NCI-H146 (cell line): ENCODE results near the gene NSUN5.
"Not testable (repeated sequence)": the region's sequence is repeated elsewhere in the genome, so short reads cannot be mapped to it uniquely, and the experiment has no call there.

Experiments
- DNase-seq: peaks from one replicate; lab custom pipeline; 2025; lab: John Stamatoyannopoulos, UW

The NSUN5 gene

DNA sequence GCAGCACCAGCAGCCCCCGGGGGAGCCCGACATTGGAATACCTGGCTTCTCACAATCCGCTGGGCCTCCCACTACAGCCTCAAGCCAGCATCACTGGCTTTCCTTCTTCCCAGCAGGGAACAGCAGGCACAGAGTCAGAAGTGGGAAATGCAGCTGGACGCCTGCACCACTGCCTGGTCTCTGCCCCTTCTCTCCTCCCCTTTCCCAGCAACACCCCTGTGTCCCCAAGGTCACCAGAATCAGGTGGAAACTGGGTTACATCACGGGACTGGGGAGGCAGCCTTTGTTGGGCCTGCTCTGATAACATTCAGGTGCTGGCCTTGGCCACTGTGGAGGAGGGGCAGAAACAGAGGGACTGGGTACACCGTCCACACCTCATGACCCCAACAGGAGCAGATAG, 16.8 kb upstream of the NSUN5 start:
- not testable (repeated sequence) for DNase-seq

DNA sequence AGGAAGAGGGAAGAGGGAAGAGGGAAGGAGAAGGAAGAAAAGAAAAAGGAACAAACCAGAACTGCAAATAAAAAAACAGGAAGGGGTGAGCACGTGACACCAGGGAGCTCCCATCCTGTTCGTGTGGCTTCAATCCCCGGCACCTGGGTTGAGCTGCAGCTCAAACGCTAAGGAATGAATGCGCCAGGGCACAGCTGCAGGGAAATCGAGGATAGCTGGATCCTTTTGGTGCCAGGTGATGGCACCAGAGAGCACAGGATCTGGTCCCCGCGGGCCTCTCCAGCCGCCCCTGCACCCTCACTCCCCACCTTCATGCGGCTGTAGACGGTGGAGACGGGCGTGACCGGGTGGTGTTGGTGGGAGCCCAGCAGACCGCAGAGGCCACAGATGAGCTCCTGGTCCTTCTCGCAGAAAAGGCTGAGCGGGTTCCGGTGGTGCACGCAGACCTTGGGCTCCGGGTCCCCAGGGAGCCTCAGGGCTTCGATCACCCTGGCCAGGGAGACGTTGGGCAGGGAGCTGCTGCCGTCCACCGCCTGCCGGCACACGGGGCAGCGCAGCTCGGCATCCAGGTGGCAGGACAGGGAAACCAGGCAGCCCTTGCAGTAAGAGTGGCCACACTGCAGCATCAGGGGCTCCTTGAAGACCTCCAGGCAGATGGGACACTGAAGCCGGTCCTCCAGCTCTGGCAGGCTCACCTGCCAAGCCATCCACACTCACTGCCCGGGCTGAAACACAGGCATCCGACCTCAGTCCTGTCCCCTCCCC, 15.6 kb upstream of the NSUN5 start:
- peak; percentile 67 for DNase-seq

DNA sequence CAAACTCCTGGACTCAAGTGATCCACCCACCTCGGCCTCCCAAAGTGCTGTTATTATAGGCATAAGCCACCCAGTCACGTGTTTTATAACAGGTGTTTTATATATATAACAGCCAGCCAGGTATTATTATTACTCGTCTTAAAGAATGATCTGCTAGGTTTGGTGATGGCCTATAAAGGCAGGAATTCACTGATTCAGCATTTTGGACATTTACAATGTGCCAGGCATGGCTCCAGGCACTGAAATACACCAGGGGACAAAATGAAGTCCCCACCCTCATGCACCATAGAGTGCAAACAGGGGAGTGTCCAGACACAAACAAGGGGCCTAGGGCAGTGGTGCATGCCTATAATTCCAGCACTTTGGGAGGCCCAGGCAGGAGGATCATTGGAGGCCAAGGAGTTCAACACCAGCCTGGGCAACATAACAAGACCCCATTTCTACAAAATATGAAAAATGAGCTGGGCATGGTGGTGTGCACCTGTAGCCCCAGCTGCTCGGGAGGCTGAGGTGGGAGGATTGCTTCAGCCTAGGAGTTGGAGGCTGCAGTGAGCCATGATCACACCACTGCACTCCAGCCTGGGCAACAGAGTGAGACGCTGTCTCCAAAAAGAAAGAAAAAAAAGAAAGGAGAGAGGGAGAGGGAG, 14.9 kb upstream of the NSUN5 start:
- not testable (repeated sequence) for DNase-seq

DNA sequence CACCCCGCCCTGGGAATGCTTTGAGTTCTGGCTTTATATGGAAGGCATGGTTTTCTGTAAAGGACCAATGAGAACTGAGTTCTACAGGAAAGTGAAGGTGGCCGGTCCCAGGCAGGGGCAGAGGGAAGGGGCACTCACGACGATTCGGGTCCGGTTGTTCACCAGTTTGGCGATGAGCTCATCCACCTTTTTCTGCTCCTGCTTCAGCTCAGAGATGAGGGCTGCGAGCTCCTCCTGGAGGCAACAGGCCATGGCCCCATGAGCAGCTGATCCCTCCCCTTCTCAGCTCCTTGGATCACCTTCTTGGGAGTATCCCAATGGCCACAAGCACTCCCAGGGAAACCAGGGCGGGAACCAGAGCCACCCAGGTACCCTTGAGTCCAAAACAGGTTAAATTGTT, 11.4 kb upstream of the NSUN5 start:
- DNase-seq = not testable (repeated sequence)

DNA sequence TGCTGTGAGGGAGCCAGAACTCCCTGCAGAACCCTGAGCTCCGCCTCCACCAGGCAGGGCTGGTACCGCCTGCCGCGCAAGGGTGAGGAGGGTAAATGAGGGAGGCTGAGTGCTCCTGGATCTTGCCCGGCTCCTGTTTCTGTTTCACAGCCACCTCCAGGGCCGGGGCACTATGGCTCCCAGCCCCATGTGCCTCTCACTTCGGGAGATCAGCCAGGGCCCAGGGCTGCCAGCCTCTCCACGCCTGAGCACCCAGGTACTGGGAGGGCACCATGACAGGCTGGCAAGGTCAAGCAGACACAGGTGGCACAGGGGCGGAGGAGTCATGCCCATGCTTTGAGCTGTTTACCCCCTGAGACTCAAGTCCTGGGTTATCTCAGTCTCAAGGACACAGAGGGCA, 10.9 kb upstream of the NSUN5 start:
- DNase-seq = not testable (repeated sequence)

DNA sequence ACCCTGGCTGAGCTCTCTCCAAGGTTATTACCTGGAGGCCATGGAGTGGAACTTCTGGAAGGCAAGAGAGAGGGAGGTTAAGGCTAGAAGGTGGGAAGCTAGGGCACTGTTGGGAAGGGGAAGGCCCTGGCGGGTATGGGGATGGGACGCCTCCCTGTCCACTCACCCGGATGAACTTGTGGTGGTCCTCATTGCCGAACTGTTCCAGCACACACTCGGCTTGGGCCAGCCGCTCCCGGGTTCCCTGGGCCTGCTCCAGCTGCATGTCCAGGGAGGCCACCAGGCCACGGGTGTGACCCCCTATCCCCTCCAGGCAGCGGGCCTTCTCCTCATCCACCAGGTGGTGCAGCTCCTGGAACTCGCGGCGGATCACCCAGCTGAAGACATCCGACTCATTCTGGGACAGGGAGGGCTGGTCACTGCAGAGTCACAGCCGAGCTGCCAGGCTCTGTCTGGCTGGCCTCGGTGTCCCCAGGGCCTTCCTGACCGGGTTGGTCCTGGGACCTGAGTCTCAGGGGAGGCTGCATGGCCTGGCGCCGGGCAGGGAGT, 10.1 kb upstream of the NSUN5 start:
- DNase-seq = not testable (repeated sequence)

- peak; percentile 44 for DNase-seq
These were observed 7.9 kb upstream of the NSUN5 start for GRCh38 chr7:73316521-73316920.

GRCh38 chr7:73314271-73314670, 5.6 kb upstream of the NSUN5 start:
- DNase-seq = no peak

- DNase-seq = no peak
These were observed 4.9 kb upstream of the NSUN5 start for GRCh38 chr7:73313521-73313906.

DNA sequence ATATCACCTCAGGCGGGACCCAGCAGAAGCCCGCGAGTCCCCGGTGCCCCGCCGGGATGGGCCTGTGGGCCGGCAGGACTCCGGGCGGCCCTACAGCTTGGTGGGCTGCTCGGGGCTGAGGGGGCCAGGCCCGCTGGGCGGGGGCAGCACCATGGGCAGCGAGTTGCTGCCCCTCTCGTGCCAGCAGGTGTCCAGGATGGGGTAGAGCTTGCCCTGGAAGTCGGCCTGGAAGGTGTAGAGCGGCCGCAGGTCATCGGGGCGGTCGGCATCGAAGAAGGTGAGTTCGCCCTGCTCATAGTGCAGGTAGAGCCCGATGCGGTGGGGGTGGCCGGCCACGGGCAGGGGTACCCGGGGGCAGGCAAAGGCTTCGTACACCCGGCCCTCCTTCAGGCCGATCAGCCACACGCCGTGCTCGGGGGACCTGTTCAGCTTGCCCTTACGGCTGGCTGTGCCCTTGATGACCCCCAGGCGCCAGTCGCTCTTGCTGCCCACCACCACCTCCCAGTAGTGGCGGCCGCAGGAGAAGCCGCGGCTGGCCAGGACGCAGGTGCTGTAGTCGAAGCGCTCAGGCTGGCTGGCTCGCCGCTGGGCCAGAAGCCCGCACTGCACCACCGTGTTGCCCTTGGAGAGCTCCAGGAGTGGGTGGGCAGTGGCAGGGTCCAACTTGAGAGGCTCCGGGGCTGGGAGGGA, 4.3 kb upstream of the NSUN5 start:
- DNase-seq = no peak

GRCh38 chr7:73311421-73311820, 2.8 kb upstream of the NSUN5 start:
- not testable (repeated sequence) for DNase-seq

DNA sequence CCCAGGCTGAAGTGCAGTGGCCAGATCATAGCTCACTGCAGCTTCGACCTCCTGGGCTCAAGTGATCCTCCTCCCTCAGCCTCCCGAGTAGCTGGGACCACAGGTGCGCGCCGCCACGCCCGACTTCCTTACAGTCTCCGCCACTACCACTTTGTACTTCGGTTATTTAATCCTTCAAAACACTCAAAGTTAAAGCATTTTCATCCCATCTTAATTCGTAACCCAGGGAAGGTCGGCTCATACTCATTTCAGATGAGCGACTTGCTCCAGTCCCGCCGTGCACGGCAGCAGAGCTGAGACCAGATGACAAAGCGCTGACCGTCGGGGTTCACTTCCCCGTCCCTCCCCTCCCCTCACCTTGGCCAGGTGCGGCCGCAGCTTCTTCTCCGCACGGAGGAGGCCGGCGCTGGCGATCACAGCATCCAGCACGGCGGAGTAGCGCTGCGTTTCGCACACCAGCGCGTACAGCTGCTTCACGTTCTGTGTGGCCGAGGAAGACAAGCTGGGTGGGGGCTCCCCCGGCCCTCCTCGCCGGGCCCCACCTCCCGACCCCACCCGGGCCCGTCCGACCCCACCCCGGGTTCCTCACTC, 457 bp downstream of the NSUN5 start:
- peak; percentile 69 for DNase-seq

- no peak for DNase-seq
These were observed 1.2 kb downstream of the NSUN5 start for GRCh38 chr7:73307436-73307835.

GRCh38 chr7:73304612-73305387, 3.8 kb downstream of the NSUN5 start:
- not testable (repeated sequence) for DNase-seq

DNA sequence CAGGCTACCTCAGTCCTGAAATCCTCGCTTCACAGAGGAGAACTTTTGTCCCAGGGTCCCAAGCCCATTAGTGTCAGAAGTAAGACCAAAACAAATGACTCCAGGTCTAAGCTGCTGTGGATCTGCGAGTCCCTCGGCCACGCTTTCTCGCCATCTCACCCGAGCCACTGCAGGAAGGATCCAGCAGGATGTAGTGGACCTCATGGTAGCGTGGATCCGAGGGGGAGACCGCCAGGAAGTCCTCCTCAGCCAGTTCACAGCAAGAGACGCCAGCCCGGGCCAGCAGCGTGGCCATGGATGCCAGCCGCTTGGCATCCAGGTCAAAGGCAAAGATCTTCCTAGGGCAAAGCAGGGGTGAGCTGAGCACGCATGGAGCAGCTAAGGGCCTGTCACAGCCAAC, 4.6 kb downstream of the NSUN5 start:
- DNase-seq = no peak

DNA sequence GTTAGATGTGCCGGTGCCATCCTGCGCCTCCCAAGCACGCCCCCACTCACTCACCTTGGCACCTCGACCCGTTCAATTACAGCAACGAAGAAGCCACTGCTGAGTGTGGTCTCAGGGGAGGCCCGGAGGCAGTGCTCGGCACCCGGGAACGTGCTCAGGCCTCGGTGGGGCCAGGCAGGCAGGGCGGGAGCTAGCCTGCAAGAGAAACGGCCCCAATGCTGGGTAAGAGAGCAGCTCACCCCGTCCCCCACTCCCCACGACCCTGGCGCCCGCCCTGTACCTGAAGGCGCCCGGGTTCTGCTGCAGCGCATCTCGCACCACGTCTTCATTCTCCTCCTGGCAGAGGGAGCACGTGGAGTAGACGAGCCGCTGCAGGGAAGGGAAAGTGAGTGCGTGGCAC, 5.1 kb downstream of the NSUN5 start:
- no peak for DNase-seq

GRCh38 chr7:73302846-73303245, 5.8 kb downstream of the NSUN5 start:
- DNase-seq = not testable (repeated sequence)

DNA sequence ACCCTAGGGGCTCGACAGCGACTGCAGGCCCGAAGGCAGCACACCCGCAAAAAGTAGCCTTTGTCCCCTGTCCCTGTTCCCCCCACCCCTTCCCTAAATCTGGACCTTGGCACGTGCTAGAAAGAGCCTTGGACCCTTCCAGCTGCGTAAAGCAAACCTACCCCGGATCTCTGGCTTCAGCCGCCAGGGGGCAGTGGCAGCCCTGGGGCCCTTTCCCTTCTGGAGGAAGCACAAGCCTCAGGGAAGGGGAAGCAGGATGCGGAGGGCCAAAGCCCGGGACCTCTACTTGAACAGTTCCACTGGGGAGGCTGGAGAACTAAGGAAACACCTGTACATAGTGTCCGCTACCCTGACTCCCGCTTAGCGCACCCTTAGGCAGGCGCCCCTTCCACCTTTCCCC, 7.5 kb downstream of the NSUN5 start:
- not testable (repeated sequence) for DNase-seq

- DNase-seq = not testable (repeated sequence)
These were observed 8.8 kb downstream of the NSUN5 start for GRCh38 chr7:73299812-73300211.

- DNase-seq = not testable (repeated sequence)
These were observed 10.9 kb downstream of the NSUN5 start for GRCh38 chr7:73297706-73298105.

GRCh38 chr7:73297235-73297634, 11.4 kb downstream of the NSUN5 start:
- not testable (repeated sequence) for DNase-seq
